Activated naive CD4-positive, alpha-beta T cell treated with Interleukin-2 at 50 U/mL for 16 hours (primary cell): Measurements from ENCODE around the gene STX19.

ENCODE experiments used
- DNase-seq: peaks from one replicate; pipeline ENCODE4 v3.0.0-alpha.2; 2020

STX19 gene

DNA sequence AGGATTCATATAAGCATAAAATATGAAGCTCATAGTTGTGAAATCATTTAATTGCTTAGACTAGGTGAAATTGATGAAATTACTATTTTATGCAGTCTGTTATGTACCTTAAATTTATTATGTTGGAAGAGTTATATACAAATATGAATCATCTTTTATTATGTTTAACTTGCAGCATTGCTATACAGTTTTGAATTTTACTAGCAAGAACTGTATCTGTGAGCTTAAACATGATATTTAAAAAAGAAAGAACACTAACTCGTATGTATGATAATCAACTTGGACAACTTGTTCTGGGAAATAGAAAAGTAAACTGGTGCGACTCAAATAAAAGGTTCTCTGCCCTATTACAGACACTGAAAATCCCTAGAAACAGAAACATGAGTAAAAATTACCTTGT is 1.8 kb downstream of the STX19 start:
- DNase-seq: no peak

DNA sequence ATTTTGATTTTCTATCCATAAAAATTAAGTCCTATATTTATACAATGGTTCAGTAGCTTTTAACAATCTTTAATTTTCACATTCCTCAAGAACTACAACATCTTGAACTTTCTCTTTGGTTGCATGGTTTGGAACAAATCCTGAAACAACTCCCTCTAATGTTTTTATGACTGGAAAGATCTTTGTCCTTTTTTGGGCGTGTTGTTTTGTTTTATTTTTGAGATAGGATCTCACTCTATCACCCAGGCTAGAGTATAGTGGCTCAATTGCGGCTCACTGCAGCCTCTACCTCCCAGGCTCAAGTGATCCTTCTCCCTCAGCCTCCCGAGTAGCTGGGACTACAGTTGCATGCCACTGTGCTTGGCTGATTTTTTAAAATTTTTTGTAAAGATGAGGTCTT is 4.0 kb downstream of the STX19 start:
- no peak for DNase-seq

DNA sequence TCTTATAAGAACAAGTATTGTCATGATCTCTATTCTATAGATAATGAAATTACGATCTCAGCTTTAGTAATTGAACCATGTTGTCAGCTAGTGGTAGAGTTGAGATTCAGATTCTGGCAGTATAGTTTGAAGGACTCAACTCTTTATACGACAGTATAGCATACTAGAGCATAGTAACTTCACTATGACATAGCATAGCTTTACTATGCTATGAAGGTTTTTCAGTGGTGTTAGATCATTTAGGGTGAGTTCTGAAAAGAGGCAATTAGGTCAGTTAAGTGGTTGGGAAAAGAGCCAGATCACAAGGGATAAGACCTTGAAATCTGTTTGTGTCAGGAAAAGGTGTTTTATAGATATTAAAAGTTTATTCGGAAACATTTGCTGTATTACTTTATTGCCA is 8.1 kb downstream of the STX19 start:
- DNase-seq: no peak

DNA sequence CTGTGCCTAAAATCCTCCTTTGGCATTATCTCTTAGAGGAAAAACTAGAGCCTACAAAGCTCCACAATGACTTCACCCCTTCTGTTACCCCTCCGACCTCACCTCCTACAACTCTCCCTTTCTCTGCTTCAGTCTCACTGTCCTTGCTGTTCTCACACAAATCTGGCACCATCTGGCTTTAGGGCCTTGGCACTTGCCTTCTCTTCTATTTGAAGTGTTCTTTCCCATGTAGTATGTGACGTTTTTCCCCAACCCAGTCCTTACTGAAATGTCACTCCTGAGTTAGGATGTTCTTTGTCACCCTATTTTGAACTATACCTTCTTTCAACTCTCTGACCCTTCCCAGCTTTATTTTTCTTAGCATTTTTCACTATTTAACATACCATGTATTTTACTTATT is 8.7 kb downstream of the STX19 start:
- DNase-seq: no peak

DNA sequence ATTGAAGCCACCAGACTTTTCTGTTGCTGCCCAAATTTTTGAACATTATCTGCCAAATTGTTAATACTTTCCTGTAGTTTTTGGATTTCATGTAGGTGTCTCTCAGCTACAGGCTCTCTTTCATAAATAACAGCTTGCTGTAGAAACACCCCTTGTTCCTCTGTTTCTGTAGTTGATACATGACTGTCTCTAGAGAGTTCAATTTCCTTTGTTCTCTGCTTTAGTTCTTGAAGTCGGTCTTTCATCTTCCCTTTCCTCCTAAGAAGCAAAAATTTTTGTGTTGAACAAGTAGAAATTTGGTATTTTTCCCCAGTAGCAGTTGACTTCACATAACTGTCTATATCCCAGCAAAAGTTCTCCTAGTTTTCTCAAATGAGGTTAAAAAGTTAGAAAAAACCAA is 13.4 kb downstream of the STX19 start:
- DNase-seq: no peak

DNA sequence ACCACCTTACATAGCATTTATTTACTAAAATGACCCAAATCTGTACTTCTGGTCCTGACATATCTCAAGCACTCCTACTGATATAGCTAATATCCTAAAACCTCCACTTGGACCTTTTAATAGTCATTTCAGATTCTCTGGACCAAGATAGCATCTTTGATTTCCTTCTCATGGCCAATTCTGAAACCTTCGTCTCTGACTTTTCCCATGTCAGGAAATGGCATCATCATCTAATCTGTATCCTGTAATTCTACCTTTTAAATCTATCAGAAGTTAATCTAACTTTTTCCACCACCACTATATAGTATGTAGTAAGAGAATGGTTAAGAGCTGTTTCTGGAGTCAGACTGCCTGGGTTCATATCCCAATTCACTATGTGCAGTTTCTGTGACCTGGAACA is 16.2 kb downstream of the STX19 start:
- no peak for DNase-seq

DNA sequence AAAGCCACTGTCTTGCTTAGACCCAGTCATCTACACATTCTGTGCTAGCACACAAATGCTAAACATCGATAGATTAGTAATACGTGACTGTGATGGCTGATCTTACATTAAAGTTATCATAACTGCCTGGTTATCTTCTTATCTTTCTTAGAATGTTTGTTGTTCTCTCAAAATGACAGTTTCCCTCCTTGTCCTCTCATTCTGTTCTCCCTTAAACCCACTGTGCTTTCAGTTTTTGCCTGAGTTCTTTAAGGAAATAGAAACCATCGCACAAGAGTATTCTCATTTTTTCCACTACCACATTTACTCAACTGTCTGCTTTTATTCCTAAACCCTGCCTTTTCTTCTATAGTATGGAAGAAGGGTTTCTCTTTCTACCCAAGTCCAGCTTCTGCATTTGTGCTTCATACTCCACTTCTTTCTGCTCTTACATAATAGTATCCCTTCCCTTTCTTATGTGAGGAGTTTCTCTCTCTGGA is 17.1 kb downstream of the STX19 start:
- no peak for DNase-seq

DNA sequence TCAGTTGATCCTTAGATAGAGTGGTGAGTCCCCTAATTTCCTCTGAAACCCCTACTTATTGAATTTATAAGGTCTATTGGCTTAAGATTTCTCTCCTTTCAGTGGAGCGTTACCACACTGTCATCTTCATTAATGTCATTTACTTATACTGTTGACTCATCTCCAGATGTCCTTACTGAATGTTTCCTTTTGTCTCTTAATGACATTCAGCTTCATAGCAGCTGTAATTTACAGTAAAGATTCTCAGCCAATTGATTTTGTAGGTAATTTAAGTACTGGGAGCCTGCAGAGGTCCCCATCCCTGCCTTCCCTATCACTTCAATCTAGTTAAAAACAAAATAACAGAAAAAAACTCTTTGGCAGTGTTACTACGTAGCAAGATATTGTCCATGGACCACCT is 18.8 kb downstream of the STX19 start:
- no peak for DNase-seq

DNA sequence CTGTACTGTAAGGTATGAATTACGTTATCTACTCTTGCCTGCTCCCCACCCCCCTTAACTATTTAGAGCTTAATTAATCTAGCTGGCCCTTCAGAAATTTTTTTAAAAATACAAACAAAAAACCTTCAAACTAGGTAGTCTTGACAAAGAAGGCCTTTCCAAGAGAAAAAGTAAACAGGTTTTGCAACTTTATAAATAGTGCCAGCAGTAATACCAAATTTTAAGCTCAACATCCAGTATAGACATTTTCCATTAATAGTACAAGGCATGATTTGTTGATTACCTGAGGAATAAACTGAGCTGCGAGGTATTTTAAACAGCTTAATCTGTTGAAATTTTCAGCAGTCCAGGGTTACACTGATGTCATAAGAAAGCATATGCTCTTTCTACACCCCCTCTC is 20.1 kb downstream of the STX19 start:
- no peak for DNase-seq

DNA sequence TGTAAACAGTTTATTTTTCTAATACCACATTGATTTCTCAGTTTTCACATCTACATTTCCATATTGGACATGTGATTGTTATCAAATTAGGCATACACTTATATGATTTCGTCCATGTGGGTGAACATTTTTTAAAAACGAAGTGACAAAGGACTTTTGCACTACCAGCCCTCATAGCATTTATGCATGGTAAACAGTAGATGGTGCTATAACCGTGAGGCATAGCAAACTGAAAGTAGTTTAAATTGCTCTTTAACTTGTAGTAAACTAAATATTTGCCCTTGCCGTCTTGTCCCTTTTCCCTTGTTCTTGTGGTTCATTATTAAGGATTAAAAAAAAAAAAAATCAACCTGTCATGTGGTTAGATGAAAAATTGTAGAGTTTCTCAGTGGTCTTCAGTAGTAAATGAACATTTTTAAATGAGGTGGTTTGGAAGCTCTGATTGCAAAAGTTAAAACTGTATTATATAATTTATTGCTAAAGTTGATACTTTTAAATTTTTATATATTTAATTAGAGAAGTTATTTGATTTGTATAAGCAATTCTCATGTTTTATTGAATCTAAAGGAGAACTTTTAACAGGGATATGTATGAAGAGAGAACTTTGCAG is 24.0 kb downstream of the STX19 start:
- no peak for DNase-seq

DNA sequence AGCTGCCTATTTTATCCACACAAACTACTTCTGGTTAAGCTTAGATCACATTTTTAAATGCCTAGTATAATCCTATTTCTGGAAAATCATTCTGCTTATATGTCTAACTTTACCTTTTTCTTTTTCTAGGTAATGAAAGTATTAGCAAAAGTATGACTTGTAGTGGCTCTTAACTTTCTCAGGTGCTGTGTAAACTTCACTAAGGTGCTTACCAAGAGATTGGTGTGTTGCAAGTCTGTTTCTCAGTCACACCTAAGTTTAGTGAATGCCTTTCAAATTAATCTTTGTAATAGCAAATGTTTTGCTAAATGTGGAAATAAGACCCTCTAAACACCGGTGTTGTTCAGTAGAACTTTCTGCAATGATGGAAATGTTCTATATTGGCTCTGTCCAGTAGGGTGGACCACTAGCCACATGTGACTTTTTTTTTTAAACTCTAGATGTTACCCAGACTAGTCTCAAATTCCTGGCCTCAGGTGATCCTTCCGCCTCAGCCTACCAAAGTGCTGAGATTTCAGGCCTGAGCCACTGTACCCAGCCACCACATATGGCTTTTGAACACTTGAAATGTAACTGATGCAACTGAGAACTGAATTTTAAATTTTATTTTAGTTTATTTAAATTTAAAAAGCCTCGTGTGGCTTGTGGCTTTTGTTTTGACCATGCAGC is 26.4 kb downstream of the STX19 start:
- no peak for DNase-seq

DNA sequence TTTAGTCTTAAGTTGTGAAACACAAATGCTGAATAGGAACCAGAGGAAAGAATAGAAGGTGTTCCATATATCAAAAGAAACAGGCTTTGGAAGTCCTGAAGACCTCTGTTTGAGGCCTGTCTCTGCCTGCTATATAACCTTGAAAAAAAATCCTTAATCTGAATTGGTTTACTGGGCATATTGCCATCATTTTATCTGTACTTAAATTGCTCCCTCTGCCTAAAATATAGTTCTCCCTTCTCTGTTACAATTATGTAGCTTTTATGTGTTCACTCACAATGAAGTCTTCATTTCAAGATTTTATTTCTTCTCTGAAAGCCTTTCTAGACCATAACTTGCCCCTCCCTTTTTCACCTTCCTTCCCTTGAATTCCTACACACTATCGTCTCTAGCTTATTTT is 27.2 kb downstream of the STX19 start:
- no peak for DNase-seq

DNA sequence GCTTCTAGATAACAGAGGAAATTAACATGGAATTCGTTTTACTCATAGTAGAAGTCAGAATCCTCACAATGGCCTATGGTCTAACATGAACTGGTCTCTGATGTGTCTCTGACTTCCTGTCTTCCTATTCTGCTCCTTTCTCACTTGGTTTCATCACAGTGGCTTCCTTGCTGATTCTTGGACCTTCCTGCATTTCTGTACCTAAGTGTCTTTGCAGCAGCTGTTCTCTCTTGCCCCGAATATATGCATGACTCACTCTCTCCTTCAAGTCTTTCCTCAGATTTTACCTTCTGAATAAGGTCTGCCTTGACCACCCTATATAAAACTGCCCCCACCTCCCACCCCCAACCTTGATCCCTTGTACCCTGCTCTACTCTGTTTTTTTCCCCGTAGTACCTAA is 34.3 kb downstream of the STX19 start:
- no peak for DNase-seq

DNA sequence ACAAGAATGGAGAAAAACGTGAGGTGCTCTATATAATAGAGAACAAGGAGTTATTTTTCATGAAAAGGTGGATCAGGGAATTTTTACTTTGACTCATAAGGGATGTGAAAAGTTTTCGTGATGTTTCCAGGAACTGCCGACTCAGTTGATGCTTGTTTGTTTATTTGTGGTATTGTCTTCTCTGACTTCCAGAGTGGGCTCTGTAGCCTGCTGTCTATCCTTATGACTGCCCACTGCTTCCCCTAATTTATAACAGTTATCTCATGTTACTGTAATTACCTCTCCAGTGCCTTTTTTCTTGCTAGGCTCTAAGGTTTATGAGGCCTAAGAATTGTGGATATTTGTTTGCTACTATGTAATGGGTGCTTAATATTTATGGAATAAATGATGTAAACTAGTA is 36.2 kb downstream of the STX19 start:
- DNase-seq: no peak

DNA sequence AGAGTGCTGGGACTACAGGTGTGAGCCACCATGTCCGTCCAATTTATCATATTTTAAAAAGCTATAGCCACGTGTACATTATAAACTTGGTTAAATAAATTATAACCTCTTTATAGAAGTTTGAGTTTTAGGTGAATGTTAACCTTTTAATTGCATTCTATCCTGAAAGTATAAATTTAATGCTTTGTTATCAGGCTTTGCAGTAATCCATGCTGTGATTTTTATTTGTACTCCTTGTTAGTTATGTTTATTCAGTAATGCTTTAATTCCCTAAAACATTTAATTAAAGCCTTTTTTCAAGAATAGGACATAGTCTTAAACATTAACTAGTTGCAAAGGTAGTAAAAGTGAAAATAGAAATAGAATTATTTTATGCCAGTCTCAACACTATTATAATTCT is 36.8 kb downstream of the STX19 start:
- no peak for DNase-seq

DNA sequence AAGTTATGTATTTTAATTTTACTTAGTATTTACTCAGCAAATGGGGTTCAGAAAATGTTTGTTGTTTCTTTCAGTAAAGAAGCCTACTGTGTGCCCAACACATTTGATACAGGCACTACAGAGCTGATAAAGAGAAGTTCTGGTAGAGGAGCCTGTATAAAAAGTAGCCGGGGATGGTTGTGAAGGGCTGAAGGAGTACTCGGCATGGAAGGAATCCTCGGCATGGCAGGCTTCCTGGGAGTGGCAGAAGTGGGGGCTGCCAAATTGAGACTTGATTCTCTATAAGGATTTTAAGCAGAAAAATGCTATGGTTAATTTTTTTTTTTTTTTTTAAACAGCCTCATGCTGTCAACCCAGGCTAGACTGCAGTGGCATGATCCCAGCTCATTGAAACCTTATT is 39.2 kb downstream of the STX19 start:
- no peak for DNase-seq

DNA sequence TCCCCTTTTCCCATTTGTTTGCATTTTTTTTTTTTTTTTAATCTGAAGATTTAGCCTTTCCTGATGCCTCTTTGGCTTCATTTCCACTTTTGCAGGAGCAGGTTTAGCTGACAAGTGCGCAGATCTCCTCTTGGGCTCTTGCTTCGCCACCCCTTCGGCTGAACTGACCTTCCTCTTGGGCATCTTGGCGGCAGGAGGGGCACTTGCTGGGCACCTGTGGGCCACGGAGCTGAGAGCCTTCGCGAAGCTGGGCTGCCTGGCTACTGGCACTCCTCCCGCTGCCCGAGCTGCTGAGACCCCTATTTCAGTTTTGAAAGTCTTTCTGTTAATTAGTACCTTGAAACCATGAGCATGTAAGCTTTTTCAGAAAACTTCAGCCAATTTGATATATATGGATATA is 39.6 kb downstream of the STX19 start:
- no peak for DNase-seq

DNA sequence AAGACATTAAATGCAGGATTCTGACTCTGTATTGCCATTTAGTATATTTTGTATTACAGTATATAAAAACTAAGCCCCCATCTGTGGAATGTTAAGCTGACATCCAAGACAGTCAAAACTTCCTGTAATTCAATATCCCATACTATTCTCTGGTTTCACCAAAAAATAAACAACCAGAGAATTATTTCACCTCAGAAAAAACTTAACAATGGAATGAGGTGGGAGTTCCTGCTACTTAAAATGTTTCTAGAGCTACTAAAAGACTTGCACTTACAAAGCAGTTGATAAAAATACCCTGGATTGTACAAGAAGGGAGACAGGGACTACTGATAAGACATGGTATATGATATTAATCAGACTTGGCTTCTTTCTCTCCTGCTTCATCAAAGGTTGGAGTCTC is 40.1 kb downstream of the STX19 start:
- DNase-seq: no peak

DNA sequence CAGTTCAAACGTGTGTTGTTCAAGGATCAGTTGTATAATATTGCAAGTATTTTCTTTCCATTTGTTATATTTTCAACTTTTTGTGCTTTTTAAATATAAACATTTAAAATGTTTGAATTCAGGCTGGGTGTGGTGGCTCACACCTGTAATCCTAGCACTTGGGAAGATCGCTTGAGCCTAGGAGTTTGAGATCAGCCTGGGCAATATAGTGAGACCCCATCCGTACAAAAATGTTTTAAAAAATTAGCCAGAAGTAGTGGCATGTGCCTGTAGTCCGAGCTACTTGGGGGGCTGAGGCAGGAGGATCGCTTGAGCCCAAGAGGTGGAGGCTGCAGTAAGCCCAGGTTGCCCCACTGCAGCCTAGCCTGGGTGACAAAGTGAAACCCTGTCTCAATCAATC is 43.8 kb downstream of the STX19 start:
- DNase-seq: no peak

DNA sequence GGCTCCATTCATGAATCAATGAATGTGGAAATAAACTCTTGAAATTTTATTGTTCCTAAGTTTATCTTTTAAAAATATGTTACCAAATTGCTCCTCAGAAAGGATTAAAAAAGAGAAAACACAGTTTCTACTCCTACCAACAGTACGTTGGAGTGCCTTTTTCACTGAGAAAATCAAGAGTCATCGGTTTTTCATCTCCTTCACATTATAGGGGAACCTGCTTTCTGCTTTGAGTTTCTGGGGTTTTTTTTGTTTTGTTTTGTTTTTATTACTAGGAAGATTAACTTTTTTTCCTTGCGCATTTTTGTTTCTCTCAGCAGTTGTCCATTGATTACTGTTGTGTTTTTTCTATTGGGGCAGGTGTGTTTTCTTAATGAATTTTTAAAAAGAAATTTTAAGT is 45.0 kb downstream of the STX19 start:
- no peak for DNase-seq

DNA sequence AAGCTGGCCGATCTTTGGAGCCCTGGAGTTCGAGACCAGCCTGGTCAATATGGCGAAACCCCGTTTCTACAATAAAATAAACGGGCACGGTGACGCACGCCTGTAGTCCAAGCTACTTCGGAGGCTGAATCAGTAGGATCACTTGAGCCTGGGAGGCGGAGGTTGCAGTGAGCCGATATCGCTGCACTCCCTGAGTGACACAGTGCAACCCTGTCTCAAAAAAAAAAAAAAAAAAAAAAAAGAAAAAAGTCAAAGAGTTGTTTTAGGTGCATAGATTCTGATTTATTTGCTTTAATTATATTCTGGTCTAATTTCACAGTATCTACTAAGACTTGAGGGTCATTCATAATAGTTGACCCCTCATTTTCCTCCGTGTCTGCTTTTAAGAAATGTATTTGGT is 46.7 kb downstream of the STX19 start:
- no peak for DNase-seq

DNA sequence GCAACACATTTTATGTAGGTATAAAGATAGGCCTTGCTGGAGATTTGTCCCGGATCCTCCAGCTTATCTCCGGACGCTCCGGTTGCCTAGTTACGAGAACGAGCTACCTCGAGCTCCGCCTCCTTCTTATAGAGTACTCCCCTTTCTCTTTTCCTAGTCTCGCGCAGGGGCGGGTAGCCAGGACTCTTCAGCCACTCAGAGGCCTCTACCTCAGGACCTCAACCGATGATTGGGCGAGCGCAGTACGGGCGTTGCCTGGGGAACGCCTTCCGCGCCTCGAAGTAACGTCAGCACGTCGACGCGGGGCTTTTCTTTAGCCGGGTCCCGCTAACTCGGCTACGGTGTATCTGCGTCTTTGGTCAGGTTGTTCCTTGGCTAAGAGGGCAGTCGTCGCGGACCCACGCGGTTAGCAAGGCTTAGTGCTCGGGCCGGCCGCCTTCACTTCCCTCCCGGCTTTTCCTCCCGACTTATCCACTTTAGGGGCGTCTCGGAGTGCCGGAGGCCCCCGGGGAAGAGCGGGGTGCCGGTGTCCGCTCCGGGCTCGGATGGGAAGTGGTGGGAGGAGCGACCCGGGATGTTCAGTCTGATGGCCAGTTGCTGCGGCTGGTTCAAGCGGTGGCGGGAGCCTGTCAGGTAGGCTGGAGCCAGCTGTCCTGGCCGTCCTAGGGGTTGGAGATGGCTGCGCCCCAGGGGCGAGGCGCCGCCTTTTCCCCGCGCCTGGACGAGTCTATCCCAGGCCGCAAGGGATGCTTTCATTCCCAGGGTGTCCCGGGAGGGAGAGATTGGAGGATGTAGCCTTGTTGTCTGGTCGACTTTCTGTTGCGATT is 48.3 kb downstream of the STX19 start, which contains the start of gene ARL13B:
Gene ARL13B, plus strand, starts transcription at position 306 of the 827 bp plus-strand sequence. Its CDS starts 269 bp downstream, at position 575.
- peak; percentile 95 for DNase-seq

DNA sequence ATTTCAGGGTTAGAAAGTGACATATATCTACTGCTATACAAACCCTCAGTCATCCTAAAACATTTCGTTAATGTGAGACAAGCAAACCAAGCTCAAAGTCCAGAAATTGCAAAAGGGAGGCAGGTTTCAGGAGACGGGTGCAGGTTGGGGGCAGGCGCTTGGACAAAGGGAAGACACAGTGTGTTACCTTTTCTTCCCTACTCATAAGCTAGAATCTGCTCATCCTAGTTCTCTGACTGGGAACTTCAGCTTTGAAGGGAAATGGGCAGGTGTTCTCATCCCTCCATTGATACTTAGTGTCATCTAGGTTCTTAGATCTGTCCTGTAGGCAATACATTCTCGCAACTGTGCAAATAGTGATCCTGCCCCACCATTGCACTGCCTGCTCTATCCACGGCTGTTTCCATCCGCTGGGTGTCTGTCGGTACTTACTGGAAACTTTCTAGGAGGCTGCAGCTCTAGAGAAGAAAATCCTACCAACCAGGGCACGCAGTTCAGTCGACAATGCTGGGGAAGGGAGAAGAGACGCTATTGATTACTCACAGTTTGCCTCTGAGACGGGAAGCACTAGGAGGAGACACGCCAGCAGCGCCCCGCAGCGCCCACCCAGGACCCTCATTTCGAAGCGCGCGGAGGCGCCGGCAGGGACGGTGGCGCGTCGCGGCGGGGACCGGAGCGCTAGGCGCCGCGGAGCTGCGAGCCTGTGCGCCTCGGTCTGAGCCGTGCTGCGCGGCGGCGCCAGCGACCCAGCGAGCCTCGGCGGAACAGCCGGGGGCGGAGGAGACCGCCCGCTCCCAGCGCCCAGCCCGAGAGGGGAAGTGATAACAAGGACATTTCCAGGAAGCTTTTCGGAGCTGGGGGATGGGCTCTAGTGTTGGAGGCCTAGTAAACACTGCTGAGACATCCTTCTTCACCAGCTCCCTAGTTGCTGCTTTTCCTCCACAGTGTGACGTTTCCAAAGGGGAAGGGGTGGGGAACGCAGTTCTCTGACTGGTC is 55.0 kb downstream of the STX19 start, which contains the start of gene PROS1:
Gene PROS1, minus strand, starts transcription at position 766 of the 996 bp plus-strand sequence. Its CDS starts 147 bp downstream, at position 619.
- peak; percentile 42 for DNase-seq
